GM21367 (cell line): ENCODE measurements around the gene SRM.
A peak's percentile ranks its signal among the peaks of the same experiment; 100 is the strongest.
"Not testable (repeated sequence)": the region's sequence is repeated elsewhere in the genome, so short reads cannot be mapped to it uniquely, and the experiment has no call there.

ENCODE experiments used
- ATAC-seq: cut with Tn5 transposase; IDR thresholded peaks from one replicate; pipeline ENCODE4 v1.9.1; 2021; ENCODE audit not compliant: unreplicated experiment

SRM gene

DNA sequence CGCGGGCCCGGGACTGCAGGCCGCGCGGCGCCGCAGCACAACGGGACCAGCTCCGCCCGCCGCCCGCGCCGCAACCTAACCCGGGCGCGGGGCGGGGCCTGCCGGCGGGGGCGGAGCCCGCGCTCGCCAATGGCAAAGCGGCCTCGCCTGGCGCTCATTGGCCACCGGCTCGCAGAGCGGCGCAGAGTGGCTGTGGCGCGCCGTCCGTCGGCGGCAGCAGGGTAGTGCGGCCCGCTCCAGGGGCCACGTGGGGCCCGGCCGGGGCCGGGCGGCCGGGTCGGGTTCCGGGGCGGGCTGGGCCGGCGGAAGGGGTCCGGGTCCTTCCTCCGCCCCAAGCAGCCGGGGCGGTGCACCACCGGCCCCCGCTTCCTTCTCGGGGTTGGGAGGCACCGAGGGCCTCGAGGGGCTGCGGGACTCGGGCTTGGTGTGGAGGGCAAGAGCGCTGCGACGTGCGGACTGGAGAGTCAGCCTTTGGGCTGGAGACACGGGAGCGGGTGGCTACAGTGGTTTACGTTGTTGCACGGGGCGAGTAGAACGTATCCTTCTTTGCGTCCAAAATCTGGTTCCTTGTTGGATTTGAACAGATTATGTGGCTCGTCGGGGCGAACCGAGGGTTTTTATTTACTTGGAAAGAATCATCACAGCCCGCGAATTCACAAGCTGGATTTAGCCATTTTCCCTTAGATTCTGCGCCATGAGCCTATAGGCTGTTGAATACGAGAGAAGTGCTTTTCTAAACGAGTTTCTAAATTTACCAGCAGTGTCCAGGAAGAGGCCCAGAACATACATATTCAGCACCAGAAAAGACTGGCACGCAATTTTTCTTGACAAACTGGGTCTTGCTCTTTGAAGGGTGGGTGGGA is at the start of gene SRM:
SRM (minus strand) TSS at position 51 of the 863 bp plus-strand sequence. CDS start 75 bp downstream, outside the sequence.
- ATAC-seq = peak; percentile 82

DNA sequence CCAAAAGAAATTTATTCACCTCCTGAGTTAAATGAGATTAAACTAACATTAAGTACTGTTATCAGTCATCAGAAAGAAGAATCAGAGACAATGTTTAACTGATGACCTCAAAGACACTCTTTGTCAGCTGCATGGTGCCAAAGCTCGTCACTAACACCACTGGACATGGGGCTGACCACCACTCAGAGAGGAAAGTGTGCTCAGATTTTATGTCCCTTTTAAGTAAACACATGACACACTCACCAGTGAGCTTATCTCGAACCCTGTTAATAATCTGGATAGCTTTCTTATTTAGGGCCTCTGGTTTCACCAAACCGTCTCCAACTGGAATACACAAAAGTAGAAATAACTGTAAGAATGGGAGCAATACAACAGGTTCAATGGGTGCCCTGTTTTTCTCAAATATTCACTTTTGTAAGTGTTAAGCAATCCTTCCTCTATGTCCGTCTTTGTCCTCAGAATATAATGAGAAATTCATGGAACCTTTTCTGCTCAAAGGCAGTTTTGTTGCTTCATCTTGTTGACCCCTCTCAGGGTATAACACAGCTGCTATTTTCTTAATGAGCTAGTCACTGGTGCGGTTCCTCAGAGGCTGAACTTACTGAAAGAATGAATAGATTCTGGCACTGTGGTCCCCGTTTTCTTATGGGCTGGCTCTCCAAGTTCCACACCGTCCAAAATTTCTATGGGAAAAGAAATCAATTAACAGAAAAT is 49.4 kb upstream of the SRM start:
- ATAC-seq = no peak

GRCh38 chr1:11107599-11107998 is 47.8 kb upstream of the SRM start:
- no peak for ATAC-seq

- ATAC-seq = no peak
Observed at GRCh38 chr1:11105586-11105985, 45.8 kb upstream of the SRM start.

- no peak for ATAC-seq
Observed at GRCh38 chr1:11101347-11101746, 41.5 kb upstream of the SRM start.

DNA sequence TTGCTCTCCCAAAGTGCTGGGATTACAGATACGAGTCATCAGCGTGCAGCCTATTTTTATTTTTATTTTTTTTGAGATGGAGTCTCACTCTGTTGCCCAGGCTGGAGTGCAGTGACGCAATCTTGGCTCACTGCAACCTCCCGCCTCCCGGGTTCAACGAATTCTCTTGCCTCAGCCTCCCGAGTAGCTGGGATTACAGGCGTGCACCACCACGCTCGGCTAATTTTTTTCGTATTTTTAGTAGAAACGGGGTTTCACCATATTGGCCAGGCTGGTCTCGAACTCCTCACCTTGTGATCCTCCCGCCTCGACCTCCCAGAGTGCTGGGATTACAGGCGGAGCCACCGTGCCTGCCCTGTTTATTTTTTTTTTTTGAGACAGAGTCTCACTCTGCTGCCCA is 41.0 kb upstream of the SRM start:
- ATAC-seq = not testable (repeated sequence)

GRCh38 chr1:11100149-11100493 is 40.3 kb upstream of the SRM start:
- ATAC-seq = peak; percentile 15

GRCh38 chr1:11099310-11100148 is 39.7 kb upstream of the SRM start, which contains the start of gene EXOSC10:
EXOSC10 (minus strand) TSS chr1:11099869; CDS start chr1:11099831, 38 bp downstream.
- peak; percentile 88 for ATAC-seq

DNA sequence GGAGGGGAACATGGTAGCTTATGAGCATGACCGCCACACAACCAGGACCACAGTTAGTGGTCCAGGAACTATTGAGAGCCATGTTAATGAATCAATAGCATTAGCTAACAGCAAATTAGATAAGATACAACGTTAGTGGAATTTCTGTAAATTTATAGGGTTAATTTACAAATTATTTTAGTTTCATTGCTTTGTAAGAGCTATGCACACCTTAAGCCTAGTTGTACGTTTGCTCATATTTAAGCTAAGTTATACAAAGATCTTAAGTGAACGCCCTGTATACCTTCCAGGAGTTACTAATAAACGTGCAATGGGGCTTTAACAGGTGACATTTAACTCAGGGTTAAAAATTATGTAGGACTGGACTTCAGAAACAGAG is 39.1 kb upstream of the SRM start:
- no peak for ATAC-seq

GRCh38 chr1:11083784-11084183 is 24.0 kb upstream of the SRM start:
- ATAC-seq = not testable (repeated sequence)

- no peak for ATAC-seq
Observed at GRCh38 chr1:11080931-11081330, 21.1 kb upstream of the SRM start.

DNA sequence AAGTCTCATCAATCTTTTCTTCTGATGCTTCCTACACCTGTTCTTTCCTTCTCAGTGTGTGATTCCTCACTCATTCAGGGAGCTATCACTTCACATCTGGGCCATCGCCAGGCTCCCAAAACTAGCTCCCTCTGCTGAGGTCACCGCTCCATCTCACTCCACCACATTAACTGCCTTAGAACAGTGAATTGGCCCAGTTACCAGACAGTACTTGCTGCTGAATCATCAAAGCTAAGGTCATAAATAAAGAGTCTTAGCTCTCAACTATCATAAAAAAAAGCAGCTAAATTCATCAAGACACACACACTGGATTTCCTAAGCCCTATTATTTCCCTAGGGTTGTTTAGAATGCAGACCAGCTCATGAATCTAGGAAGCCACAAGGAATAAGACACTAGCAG is 18.8 kb upstream of the SRM start:
- ATAC-seq = no peak

- not testable (repeated sequence) for ATAC-seq
Observed at GRCh38 chr1:11073398-11073797, 13.6 kb upstream of the SRM start.

GRCh38 chr1:11072216-11072917 is 12.5 kb upstream of the SRM start:
- ATAC-seq = no peak

DNA sequence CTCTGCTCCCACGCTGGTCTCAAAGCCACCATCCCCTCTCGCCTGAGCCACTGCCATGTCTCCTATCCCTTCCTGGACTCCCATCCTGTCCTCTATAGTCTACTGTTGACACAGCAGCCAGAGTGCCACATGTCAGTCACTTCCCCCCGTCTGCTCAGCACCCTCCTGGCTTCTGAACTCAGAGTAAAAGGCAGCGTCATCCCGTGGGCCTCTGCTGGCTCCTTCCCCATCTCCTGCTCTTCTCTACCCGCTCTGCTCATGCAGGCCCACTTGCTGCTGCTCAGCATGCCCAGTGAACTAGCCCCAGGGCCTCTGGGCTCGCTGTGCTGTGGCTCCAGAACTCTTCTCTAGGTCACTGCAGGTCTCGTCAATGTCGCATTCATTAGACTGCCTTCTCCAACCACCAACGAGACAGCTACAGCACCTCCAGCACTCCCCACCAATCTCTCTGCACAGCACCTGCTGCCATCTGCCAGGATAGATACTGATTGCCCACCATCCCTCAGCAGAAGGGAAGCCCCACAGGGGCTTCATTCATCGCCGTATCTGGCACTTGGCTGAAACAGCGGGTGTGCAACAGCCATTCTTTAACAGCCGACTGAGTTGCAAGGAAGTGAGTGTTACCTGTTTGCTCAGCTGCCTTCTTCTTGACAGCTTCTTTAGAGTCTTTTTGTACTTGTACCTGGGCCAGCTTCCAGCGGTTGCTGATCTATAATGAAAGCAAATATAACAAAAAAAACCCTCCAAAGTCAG is 11.8 kb upstream of the SRM start:
- ATAC-seq = no peak

GRCh38 chr1:11070876-11071275 is 11.1 kb upstream of the SRM start:
- ATAC-seq = no peak

GRCh38 chr1:11068600-11069473 is 9.0 kb upstream of the SRM start:
- no peak for ATAC-seq

GRCh38 chr1:11067716-11068599 is 8.1 kb upstream of the SRM start:
- no peak for ATAC-seq
